Esophagus squamous epithelium (tissue), 4 donors: Measurements from ENCODE around the gene OR2AG2.

Experiments
- CTCF ChIP-seq, 6 experiments: fragments of 450-650 bp in 4 of 6; fragments of 200-600 bp in 2 of 6; sonication (generic) in 2 of 6; IDR thresholded peaks; one replicate each; pipeline ENCODE4 v1.5.1; 2016 to 2019; ENCODE audit warnings: antibody characterized with exemption in 6 of 6, mild to moderate bottlenecking in 4 of 6, moderate library complexity in 4 of 6
- POLR2A ChIP-seq, 4 donors: fragments of 450-650 bp; IDR thresholded peaks; one replicate each; pipeline ENCODE4 v1.6.1; 2017; ENCODE audit warnings: antibody characterized with exemption in 4 of 4, mild to moderate bottlenecking in 4 of 4, moderate library complexity in 3 of 4

GRCh38 chr11:6755303-6755952 is 16.3 kb downstream of the OR2AG2 start:
- TF ChIP-seq CTCF (IDR thresholded peaks at IDR 0.05) (peak; percentile 50 to 83 (median 67)), POLR2A (IDR thresholded peaks at IDR 0.05) (no peak)
